GM21526 (cell line): Measurements from ENCODE around the gene MDM1.

Source experiments
- ATAC-seq: cut with Tn5 transposase; IDR thresholded peaks from one replicate; pipeline ENCODE4 v1.9.1; 2021; ENCODE audit warnings: moderate library complexity; ENCODE audit not compliant: unreplicated experiment, low FRiP score

The MDM1 gene

DNA sequence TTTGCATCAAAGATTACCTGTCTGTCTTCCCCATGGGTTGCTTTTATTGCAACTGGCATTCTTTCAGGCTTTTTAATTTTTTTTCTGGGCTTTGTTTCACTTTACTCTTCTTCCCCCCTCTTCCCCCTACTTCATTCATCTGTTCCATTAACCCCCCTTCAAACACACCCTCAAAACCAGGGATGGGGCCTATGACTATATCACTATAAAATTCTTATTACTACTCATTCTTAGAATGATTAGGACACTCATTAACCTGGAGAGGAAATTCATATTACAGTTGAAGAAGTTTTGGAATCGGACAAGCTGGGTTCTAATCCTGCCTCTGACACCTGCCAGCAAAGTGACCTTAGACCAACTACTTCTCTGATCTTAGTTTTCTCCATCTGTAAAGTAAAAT lies 24.8 kb upstream of the MDM1 start:
- no peak for ATAC-seq

DNA sequence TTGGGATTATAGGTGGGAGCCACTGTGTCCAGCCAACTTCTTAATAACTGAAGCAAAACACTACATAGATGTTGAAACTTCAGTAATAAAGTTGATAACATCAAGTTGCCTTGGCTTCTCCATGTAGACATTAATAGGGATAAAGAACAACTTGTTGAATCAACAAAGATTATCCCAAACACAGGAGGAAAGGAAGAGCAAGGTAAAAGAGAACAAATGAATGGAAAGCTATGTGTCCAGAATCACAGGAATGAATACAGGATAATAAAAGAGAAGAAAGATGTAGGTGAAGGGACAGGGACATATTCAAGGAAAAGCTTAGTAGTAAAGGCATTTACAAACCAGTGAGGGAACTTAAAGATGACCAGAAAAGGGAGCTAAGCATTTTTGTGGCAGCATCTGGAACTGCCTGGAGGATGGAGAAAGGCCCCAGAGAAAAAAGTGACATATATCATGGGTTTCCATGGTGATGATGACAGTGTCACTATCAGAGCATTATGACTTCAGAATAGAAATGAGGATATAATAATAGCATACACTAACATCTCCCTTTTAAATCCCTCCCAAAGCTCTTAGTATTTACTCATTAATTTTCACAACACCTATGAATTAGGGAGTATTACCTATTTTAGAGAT lies 24.0 kb upstream of the MDM1 start:
- no peak for ATAC-seq

GRCh38 chr12:68354977-68355541 lies 22.9 kb upstream of the MDM1 start:
- no peak for ATAC-seq

- no peak for ATAC-seq
These were observed 19.9 kb upstream of the MDM1 start for GRCh38 chr12:68352067-68352466.

GRCh38 chr12:68350753-68351152 lies 18.6 kb upstream of the MDM1 start:
- no peak for ATAC-seq

DNA sequence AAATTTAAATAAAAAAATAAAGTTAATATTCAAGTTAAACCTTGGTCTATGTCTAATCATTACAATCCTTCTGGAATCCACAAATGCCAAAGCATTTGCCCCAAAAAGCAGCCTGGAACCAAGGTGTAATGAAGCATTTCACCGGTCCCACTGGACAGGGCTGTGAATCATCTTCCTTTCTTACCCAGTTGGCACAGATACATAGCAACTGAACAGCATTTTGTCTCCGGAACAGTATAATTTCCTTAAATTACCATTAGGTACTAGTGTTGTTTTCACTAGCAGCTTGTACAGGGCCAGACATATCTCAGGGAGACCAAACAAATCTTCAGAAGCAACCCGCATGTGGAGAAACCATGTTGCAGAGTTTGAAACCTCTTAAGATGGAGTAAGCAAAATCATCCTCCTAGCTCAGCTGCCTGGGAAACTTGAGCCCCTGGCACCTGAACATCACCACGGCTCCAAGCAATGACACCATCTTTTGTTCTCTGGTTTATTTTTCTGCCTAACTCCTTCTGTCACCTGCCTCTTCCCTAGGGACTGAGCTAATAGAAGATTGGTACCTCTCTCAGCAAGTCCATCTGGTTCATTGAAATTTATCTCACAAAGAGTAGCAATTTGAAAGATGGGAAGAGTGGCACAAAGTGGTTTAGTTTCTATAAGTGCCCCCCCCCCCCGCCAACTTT lies 17.9 kb upstream of the MDM1 start:
- no peak for ATAC-seq

- no peak for ATAC-seq
These were observed 17.1 kb upstream of the MDM1 start for GRCh38 chr12:68349220-68349621.

DNA sequence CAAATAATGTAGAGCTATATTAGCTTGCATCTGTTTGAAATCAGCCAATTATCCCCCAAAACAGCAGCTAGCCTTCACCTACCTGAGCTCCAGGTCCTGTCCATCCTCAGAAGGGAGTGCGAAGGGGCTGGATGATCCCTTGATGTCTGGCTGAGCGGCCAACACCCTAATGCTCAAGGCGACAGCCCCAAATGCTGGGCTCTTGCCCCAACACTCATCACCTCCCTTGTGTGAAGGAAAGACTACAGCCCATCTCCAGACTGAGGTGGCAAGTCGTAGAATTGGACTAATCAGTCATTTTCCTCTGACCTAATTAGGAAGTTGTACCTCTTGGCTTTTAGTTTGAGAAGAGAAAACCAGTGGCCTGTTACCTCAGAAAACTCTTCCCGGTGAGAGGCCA lies 16.3 kb upstream of the MDM1 start:
- ATAC-seq: no peak

DNA sequence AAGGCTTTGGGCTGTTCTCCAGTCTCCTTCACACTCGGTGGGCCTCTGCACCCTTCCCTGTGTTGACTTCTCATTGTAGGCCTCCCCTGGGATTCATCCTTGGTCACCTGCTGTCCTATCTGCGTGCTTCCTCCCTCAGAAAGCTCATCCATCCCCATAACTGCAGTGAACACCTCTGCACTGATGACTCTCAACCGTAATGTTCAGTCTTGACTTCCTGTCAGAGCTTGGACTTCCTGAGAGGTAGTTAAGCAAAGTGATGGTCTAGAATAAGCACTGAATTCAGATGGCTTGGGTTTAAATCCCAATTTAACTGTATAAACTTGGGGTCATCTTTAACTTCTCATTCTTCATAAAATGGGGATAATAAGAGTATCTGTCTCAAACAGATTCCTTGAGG lies 13.6 kb upstream of the MDM1 start:
- no peak for ATAC-seq

- no peak for ATAC-seq
These were observed 12.0 kb upstream of the MDM1 start for GRCh38 chr12:68344126-68344525.

DNA sequence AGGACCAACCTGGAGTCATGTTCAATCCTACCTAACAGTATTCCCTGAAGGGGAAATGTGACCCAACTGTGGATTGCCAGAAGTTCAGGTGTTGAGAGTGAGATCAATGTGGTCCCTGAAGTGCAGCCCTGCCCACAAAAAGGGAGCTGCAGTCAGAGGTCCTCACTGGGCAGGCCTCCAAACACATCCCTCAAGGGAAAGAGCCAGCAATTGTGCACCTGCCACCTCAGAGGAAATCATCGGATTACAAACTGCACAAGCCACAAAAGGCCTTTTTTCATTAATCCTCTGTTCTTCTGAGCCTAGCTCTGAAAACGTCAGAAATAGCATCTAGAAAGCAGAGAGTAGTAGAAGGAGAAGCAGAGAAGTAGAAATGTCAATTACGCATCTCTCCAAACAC lies 10.8 kb upstream of the MDM1 start:
- no peak for ATAC-seq

- ATAC-seq: no peak
These were observed 9.7 kb upstream of the MDM1 start for GRCh38 chr12:68341822-68342221.

DNA sequence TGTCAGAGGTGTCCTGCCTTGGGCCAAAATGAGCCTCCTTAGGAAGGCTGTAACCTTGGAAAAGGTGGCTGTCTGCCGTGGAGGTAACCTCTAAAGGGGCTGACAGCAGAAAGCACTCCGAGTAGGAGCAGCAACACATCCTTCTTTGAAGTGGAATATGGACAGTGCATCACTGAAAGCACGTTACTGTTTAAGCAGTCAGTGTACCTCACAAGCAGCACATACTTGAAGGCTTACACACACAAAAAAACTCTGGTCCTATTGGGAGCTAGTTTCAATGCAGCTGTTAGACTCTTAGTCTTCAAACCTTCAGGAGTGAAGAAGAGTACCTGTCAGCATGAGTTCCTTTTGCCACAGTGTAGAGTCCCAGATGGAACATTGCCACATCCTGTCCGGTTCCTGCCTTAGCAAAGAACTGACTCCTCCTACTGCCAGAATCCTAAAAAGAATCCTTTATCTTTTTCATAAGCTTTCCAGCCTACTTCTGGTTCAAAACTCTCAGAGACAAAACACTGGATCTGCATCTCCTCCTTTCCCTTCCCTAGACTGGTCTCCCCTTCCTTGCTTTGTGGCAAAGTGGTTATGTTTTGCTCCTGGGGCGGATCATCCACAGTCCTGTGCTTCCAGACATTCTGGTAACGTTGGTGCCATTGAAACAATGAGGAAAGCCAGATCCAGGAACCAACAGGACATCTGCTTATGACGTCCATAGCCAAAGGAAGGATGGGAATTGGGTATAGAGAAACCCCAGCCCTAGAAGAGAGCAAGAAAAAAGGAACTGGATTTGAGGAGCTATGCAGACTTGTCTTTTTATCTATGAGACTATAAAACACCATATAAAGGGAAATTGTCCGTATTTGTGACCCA lies 8.5 kb upstream of the MDM1 start:
- no peak for ATAC-seq

- no peak for ATAC-seq
These were observed 4.7 kb upstream of the MDM1 start for GRCh38 chr12:68336889-68337303.

DNA sequence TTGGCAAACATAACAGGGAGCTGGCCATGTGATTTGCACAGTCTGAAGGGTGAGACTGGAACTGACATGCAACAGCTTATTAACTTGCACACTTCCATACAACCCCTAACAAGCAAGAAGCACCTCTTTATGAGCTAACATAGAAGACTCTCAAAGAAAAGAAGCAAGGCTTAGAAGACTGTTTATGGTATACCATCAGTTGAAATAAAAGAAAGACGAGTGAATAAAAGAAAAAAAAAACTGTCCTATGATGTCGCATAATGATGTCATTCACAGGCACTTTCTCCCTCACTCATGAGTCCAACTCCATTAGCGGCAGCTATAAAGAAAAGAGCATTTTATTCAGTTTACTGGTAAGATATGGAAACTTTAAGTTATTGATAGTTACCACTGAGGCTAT lies 3.3 kb upstream of the MDM1 start:
- ATAC-seq: no peak

GRCh38 chr12:68334132-68334531 lies 2.0 kb upstream of the MDM1 start:
- ATAC-seq: no peak

GRCh38 chr12:68332728-68333630 lies 817 bp upstream of the MDM1 start:
- ATAC-seq: no peak

DNA sequence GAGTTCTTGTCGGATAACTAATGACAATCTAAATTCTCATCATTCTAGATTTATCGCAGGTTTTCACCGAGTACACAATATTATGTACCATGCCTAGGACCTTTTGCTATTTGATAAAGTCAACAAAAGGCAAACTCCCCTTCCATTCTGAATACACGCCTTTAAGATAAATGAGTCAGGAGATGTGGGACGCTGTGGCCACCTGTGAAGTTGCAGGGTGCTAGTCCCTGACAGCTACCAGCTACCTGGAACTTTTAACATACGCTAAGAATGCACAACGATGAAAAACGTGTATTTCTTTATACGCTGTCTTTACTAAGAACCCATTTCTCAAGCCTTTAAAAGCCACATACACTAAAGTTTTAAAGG lies 678 bp downstream of the MDM1 start:
- ATAC-seq: no peak

GRCh38 chr12:68327896-68328295 lies 4.3 kb downstream of the MDM1 start:
- no peak for ATAC-seq

DNA sequence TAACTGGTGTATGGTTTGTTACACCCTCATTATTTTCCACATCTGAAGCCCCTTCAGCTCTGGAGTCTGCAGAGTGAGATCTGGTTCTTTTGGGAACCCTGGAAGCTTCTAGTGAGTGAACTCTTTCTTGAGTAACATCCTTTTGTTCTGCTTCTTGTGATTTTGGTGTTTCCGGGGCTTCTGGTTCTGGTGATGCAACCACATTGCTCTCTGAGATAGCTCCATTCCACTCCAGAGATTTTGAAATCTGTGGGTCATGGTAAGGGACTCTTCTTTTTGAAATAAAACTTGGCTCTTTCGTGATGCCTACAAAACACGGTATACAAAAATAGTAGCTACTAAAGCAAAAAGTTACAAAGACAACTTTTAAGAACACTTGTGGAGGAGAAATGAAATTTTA lies 5.4 kb downstream of the MDM1 start:
- no peak for ATAC-seq
